NAMALWA (cell line): Measurements from ENCODE around the gene APOBEC3A.
"Not testable (repeated sequence)": the region's sequence is repeated elsewhere in the genome, so short reads cannot be mapped to it uniquely, and the experiment has no call there.

Experiments
- DNase-seq: peaks from one replicate; pipeline ENCODE4 v3.0.0-alpha.2; 2015; ENCODE audit warnings: low spot score

The APOBEC3A gene

GRCh38 chr22:38959590-38959989 is 2.2 kb downstream of the APOBEC3A start:
- DNase-seq: no peak

- DNase-seq: not testable (repeated sequence)
Measured at GRCh38 chr22:38960673-38961072, 3.3 kb downstream of the APOBEC3A start.

- not testable (repeated sequence) for DNase-seq
Measured at GRCh38 chr22:38963291-38963738, 5.9 kb downstream of the APOBEC3A start.

GRCh38 chr22:38963872-38964271 is 6.5 kb downstream of the APOBEC3A start:
- DNase-seq: no peak

- DNase-seq: no peak
Measured at GRCh38 chr22:38964306-38964705, 6.9 kb downstream of the APOBEC3A start.

GRCh38 chr22:38964989-38965388 is 7.6 kb downstream of the APOBEC3A start:
- DNase-seq: no peak

- DNase-seq: no peak
Measured at GRCh38 chr22:38965614-38966379, 8.4 kb downstream of the APOBEC3A start.

- no peak for DNase-seq
Measured at GRCh38 chr22:38966380-38966702, 8.9 kb downstream of the APOBEC3A start.

- no peak for DNase-seq
Measured at GRCh38 chr22:38966942-38967341, 9.5 kb downstream of the APOBEC3A start.

GRCh38 chr22:38967451-38968450 is 10.3 kb downstream of the APOBEC3A start:
- no peak for DNase-seq

- DNase-seq: no peak
Measured at GRCh38 chr22:38968801-38969200, 11.4 kb downstream of the APOBEC3A start.

- DNase-seq: no peak
Measured at GRCh38 chr22:38970551-38970950, 13.1 kb downstream of the APOBEC3A start.

GRCh38 chr22:38971202-38971601 is 13.8 kb downstream of the APOBEC3A start:
- DNase-seq: no peak

GRCh38 chr22:38971791-38972190 is 14.4 kb downstream of the APOBEC3A start:
- no peak for DNase-seq

GRCh38 chr22:38972558-38972957 is 15.1 kb downstream of the APOBEC3A start:
- DNase-seq: no peak

GRCh38 chr22:38973289-38974169 is 16.1 kb downstream of the APOBEC3A start:
- DNase-seq: peak; percentile 79

- DNase-seq: no peak
Measured at GRCh38 chr22:38974170-38974825, 16.9 kb downstream of the APOBEC3A start.

- no peak for DNase-seq
Measured at GRCh38 chr22:38974826-38975175, 17.4 kb downstream of the APOBEC3A start.

- not testable (repeated sequence) for DNase-seq
Measured at GRCh38 chr22:38977289-38977688, 19.9 kb downstream of the APOBEC3A start.

- DNase-seq: not testable (repeated sequence)
Measured at GRCh38 chr22:38980587-38980986, 23.2 kb downstream of the APOBEC3A start.
